GM21717 (cell line): Measurements from ENCODE around the gene SMIM27.
"Not testable (repeated sequence)": the region's sequence is repeated elsewhere in the genome, so short reads cannot be mapped to it uniquely, and the experiment has no call there.

Experiments used
- ATAC-seq: cut with Tn5 transposase; IDR thresholded peaks from one replicate; pipeline ENCODE4 v1.9.1; 2021; ENCODE audit warnings: mild to moderate bottlenecking, moderate library complexity; ENCODE audit not compliant: unreplicated experiment

SMIM27 gene

GRCh38 chr9:32596096-32596865, 44.2 kb downstream of the SMIM27 start:
- no peak for ATAC-seq

- ATAC-seq = no peak
Observed at GRCh38 chr9:32596936-32597335, 44.8 kb downstream of the SMIM27 start.

- not testable (repeated sequence) for ATAC-seq
Observed at GRCh38 chr9:32599021-32599420, 46.9 kb downstream of the SMIM27 start.
